GM21529 (cell line): ENCODE data around the gene TMEM80.
"Not testable (repeated sequence)": the region's sequence is repeated elsewhere in the genome, so short reads cannot be mapped to it uniquely, and the experiment has no call there.

Experiments
- ATAC-seq: cut with Tn5 transposase; IDR thresholded peaks from one replicate; pipeline ENCODE4 v1.9.1; 2021; ENCODE audit not compliant: unreplicated experiment

Gene TMEM80

DNA sequence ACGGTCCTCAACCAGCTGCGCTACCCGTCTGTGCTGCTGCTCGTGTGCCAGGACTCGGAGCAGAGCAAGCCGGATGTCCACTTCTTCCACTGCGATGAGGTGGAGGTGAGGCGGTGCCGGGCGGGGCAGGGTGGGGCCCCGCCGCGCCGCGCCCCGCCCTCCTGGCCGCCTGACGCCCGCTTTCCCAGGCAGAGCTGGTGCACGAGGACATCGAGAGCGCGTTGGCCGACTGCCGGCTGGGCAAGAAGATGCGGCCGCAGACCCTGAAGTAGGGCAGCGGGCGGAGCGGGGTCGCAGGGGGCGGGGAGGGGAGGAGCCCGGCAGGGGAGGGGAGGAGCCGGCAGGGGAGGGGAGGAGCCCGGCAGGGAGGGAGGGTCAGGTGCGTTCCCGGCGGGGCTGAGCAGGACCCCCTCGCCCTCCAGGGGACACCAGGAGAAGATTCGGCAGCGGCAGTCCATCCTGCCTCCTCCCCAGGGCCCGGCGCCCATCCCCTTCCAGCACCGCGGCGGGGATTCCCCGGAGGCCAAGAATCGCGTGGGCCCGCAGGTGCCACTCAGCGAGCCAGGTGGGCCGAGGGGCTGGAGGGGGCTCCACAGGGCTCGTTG lies 25.1 kb downstream of the TMEM80 start:
- no peak for ATAC-seq

DNA sequence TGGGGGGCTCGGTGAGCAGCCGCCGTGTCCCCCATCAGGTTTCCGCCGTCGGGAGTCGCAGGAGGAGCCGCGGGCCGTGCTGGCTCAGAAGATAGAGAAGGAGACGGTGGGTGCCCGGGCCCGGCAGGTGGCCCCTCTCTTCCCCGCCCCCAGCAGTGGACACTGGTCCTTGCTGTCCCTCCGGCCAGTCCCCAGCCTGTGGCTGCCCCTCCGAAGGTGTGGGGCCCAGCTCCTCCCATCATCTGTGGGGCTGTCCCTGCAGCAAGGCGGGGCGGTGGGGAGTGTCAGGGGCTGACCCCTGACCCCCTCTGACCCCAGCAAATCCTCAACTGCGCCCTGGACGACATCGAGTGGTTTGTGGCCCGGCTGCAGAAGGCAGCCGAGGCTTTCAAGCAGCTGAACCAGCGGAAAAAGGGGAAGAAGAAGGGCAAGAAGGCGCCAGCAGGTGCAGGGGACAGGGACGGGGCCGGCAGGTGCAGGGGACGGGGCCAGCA lies 25.7 kb downstream of the TMEM80 start:
- ATAC-seq = no peak

DNA sequence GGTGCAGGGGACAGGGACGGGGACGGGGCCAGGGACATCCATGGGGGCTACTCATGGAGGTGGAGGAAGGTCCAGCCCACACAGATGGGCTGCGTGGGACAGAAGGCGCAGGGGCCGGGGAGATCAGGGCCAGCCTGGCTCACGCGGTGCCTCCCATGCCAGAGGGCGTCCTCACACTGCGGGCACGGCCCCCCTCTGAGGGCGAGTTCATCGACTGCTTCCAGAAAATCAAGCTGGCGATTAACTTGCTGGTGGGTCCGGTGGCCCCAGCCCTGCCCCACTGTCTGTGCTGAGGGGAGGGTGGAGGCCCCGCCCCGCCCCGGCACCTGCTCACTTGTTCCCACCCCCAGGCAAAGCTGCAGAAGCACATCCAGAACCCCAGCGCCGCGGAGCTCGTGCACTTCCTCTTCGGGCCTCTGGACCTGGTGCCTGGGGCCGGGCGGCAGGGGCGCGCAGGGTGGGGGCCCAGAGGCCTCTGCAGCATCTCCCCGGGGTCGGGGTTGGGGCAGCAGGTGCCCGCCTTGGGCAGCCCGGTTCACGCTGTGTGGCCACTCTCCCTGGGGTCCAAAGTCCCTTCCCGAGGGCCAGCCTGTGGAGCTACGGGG lies 26.2 kb downstream of the TMEM80 start:
- no peak for ATAC-seq

DNA sequence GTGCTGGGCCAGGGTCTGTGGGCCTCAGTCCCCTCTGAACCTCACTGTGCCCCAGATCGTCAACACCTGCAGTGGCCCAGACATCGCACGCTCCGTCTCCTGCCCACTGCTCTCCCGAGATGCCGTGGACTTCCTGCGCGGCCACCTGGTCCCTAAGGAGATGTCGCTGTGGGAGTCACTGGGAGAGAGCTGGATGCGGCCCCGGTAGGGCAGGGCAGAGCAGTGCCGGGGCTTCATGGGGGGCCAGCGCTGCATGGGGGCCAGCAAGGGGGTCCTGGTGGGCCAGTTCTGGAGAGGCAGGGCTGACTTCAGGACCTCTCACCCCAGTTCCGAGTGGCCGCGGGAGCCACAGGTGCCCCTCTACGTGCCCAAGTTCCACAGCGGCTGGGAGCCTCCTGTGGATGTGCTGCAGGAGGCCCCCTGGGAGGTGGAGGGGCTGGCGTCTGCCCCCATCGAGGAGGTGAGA lies 26.8 kb downstream of the TMEM80 start:
- ATAC-seq = no peak

DNA sequence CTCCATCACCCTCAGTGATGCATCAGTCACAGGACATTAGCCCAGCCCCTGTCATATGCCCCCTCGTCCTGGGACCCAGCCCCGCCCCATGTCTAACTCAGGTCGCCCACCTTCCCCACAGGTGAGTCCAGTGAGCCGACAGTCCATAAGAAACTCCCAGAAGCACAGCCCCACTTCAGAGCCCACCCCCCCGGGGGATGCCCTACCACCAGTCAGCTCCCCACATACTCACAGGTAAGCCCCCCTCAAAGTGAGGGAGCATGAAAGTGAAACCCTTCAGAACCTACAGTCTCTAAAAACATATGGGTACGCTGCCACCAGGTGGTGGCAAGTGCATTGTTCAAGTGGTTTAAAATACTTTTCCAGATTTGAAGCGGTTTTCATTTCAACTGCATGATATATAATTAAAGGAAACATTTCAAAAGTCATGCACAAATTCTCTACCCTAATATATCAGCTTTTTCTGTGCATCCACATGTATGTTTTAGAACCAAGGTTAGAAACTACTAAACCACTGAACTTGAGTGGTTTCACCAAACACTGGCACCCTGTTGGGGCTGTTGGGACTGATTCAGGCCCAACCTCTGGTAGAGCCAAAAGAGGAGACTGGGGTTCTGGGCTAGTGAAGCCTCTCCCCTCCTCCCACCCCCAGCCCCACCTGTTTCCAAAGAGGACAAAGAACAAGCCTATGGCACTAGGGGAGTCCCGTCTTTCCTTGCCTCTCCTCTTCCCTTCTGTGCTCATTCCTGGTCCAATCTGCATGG lies 27.7 kb downstream of the TMEM80 start:
- ATAC-seq = no peak

DNA sequence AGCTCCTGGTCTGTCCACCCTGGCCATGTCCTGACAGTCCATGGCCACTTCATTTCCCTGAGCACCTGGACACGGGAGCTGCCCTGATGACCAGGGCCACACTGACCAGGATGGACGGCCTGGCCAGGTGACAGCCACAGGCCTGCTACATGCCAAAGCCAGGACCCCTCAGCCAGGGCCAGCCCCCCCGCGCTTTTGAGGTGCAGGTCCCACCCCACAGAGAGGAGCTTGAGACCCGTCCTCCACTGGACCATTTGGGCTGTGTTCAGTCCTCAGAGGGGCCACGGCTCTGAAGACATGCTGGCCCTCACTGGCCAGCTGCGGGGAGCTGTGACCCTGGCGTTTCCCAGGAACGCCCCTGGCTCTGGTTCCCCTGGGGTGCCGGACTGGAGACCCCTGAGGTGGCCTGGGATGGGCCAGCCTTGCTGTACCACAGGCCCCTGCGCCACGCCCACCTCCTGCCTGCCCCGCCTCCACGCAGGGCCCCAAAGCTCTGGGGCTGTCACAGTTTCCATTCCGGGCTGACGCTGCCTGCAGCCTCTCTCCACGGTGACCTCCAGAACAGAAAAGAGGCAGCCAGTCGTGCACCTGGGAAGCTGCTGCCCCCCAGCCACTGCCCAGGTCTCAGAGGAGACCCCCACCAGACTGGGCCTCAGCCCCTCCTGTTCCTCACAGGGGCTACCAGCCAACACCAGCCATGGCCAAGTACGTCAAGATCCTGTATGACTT lies 28.6 kb downstream of the TMEM80 start:
- no peak for ATAC-seq

DNA sequence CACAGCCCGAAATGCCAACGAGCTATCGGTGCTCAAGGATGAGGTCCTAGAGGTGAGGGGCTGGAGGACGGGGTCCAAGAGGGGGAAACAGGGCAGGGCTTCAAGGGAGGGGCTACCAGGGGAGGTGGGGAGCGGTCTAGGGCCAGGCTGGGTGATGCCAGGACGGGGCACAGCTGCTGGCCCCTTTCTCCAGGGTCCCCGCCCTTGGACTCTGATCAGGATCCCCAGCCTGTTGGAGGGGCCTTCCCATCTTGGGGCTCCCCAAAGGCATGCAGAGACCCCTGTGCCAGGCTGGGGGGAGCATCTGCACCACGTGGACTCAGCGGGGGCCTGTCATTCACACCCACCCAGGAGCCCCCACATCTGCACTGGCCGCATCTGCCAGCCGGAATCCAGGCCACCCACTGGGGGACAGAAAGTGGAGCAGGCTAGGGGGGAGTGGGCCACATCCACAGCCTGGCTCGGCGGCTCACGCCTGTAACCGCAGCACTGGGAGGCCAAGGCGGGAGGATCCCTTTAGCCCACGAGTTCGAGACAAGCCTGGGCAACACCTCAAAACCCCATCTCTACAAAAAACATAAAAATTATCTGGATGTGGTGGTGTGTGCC lies 29.3 kb downstream of the TMEM80 start:
- ATAC-seq = no peak

DNA sequence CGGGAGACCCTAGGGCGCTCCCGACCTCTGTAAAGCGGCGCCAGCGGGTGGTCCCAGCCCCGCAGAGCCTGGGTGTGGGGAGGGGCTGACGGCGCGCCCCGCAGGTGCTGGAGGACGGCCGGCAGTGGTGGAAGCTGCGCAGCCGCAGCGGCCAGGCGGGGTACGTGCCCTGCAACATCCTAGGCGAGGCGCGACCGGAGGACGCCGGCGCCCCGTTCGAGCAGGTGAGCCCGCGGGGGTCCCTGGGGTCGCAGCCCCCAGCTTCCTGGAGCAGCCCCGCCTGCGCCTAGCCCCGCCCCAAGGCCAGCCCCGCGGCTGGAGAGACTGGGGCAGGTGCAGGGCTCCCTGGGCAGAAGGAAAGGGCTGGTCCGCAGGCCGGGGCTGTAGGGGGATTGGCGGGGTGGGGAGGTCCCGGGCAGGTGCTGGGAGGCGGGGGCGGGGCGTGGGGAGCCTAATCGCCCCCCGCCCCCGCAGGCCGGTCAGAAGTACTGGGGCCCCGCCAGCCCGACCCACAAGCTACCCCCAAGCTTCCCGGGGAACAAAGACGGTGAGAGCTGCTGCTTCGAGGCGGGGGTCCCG lies 30.1 kb downstream of the TMEM80 start:
- no peak for ATAC-seq

DNA sequence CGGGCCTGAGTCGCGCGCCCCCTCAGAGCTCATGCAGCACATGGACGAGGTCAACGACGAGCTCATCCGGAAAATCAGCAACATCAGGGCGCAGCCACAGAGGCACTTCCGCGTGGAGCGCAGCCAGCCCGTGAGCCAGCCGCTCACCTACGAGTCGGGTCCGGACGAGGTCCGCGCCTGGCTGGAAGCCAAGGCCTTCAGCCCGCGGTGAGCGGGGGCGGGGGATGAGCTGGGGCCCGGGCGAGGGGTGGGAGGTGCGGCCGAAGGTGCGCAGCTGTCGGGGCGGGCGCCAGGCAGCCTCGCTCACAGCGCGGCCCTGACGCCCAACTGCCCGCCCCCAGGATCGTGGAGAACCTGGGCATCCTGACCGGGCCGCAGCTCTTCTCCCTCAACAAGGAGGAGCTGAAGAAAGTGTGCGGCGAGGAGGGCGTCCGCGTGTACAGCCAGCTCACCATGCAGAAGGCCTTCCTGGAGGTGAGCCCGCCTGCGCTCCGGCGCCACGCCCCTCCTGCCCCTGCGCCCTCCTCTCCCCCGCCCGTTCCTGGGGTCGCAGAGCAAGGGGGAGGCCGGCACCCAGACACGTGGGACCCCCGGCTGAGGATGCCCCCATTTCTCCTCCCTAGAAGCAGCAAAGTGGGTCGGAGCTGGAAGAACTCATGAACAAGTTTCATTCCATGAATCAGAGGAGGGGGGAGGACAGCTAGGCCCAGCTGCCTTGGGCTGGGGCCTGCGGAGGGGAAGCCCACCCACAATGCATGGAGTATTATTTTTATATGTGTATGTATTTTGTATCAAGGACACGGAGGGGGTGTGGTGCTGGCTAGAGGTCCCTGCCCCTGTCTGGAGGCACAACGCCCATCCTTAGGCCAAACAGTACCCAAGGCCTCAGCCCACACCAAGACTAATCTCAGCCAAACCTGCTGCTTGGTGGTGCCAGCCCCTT lies 30.9 kb downstream of the TMEM80 start:
- ATAC-seq = no peak

DNA sequence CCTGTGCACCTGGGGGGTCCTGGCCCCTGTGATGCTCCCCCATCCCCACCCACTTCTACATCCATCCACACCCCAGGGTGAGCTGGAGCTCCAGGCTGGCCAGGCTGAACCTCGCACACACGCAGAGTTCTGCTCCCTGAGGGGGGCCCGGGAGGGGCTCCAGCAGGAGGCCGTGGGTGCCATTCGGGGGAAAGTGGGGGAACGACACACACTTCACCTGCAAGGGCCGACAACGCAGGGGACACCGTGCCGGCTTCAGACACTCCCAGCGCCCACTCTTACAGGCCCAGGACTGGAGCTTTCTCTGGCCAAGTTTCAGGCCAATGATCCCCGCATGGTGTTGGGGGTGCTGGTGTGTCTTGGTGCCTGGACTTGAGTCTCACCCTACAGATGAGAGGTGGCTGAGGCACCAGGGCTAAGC lies 31.7 kb downstream of the TMEM80 start:
- ATAC-seq = no peak

DNA sequence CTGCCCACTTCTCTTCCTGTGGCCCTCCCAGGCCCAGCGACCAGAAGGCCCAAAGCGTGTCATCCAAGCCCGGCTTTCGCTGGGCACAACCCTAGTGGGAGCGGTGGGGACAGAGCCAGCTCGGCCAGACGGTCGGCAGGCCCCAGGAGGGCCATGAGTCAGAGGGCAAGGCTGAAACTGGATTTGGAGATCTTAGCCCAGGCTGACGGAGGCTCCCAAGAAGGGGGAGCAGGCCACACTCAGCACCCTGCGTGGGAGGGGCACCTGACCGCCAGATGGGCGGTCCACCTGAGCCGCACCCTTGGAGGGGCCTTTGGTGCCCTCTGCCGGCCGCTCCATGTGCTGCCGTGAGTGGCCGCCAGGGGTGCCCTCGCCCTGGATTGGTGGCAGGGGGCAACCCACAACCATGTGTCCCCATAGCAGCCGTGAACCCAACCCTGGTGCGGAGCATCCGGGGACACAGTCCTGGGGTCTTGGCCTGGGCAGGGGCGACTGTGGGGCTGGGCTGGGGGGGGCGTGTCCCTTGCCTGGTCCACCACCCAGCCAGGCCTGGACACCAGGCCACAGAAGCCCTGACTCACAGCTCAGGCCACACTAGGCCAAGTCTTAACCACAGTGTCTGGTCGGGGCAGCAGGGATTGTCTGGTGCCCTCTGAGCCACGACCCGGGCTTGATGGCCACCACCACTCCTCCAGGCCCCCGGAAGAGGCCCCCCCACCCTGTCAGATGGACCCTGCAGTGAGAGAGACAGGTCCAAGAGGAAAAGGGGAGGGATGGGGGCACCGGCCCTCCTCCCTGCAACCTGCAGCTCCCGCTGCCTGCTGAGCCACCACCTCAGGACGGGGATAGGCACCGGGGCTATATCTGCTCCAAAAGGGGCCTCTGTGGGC lies 32.5 kb downstream of the TMEM80 start:
- peak; percentile 54 for ATAC-seq

DNA sequence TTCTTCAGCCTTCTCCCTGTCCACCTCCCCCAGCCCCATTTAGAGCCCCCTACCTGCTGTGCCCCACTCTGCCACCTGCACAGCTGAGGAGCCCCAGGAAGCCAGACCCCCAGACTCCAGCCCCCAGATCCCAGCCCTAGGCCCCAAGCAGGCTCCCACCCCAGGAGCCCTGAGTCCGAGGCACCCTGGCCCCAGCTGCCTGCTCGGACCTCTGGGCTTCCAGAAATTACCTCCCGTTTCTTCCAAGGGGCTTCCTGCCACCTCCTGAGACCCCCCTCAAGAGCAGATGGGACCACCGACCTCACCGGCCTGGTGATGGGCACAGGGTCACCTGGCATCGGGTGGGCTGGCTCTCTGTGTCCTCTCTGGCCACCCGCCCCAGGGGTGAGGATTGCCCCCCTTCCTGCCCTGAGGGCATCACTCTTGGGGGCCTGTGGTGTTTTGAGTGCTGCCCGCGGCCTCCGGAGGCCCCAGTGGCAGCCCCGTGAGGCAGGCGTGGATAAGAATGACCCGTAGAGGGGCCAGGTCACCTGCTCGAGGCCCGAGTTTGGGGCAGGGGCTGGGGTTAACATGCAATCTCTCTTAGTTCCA lies 33.4 kb downstream of the TMEM80 start:
- ATAC-seq = no peak

DNA sequence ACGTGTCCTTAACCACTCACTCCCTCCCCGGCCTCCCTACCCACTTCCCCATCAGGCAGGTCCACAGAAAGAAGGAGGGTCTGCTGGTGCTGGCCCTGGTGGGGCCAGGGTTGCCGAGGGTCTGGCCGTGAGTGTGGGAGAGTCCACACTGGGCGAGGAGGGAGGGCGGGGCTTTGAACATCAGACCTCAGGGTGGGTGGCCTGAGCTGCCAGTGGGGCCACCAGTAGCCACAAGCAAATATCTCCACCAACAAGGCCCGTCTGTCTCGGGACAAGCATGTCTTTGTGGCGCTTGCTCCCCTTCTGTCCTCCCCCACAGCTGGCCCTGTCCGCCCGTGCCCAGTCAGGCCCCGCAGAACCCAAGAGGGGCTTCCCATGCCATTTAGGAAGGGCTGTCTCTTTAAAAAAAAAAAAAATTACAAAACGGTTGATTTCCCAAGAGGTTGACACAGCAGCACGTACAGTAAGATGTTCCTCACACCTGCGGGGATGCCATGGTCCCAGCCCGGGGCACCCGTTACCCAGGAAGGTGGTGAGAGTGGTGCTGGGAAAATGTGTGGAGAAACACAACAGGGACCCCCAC lies 34.0 kb downstream of the TMEM80 start:
- ATAC-seq = no peak

DNA sequence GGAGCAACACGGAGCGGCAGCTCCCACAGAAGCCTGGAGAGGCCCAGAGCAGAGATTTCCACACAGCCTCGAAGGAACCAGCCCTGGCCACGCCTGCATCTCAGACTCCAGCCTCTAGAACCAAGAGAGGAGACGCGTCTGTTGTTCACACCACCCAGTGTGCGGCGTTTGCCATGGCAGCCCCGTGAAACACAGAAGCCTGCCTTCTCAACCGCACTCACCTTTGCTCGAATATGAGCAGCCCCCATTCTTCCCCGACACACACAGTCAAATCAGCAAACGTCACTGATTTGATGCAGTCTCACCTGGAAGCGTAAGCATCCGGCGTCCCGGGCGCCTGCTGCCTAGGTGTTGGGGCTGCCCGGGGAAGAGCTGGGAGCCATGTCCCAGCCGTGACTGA lies 37.5 kb downstream of the TMEM80 start:
- ATAC-seq = no peak

DNA sequence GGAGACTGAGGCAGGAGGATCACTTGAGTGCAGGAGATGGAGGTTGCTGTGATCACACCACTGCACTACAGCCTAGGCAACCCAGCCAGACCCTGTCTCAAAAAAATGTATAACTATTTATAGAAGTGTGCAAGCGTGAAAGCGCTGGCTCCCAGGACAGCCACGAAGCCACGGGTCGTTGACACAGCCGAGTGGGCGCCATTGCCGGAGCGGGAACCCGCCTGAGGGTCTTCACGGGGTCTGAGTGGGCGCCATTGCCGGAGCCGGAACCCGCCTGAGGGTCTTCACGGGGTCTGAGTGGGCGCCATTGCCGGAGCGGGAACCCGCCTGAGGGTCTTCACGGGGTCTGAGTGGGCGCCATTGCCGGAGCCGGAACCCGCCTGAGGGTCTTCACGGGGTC lies 38.9 kb downstream of the TMEM80 start:
- not testable (repeated sequence) for ATAC-seq

DNA sequence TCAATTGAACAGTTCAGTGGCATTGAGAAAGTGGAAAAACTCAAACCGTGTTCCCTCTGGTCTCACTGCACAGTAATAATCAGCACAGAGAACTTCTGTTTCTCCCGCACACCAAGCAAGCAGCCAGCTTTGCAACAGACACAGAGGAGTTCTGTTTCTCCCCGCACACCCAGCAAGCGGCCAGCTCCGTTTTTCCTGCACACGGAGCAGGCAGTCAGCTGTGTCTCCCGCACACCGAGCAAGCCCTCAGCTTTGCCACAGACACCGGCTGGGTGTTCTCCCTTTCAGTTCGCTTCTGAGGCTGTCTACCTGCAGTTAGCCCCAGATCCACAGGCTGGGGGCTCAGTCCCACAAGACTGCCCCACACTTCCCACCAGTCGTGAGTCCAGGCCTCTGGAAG lies 41.8 kb downstream of the TMEM80 start:
- no peak for ATAC-seq

DNA sequence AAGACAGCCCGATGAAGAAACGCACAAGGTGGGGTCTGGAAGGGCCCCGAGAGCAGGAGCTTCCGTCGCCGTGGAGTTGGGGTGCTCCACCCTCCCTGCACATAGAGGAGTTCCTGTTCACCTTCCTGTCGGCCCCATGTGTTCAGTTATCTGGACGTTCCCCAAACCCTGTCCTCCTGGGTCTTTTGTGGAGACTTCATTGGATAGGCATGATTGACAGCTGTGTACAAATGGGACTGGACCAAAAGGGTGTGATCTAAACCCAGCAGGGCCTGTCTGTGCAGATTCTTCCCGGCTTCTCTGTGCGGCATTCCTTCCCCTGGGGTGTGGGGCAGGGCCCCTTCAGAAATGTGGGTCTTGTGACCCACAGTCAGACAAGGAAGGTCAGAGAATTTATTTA lies 42.3 kb downstream of the TMEM80 start:
- ATAC-seq = not testable (repeated sequence)

DNA sequence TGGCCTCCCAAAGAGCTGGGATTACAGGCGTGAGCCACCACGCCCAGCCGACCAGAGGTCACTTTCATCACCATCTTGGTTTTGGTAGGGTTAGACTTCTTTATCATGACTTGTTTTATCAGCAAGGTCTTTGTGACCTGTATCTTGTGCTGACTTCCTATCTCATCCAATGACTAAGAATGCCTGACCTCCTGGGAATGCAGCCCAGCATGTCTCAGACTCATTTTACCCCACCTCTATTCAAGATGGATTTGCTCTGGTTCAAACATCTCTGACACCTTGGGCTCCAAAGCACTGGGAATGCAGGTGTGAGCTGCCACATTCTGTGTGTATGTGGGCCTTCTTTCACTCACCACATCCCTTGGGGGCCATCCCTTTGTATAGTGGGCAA lies 46.5 kb downstream of the TMEM80 start:
- ATAC-seq = no peak
